Transverse colon (tissue), 4 donors: Measurements from ENCODE around the gene GLYATL1.

Source experiments
- EP300 ChIP-seq: sonication (generic); formaldehyde crosslinking; IDR thresholded peaks from one replicate; pipeline ENCODE4 v1.6.1; 2017; ENCODE audit warnings: antibody characterized with exemption, low read depth
- POLR2A ChIP-seq: fragments of 450-650 bp; IDR thresholded peaks from one replicate; pipeline ENCODE4 v1.6.1; 2016; ENCODE audit warnings: antibody characterized with exemption, mild to moderate bottlenecking, moderate library complexity
- POLR2AphosphoS5 ChIP-seq, 3 donors: sonication (generic); formaldehyde crosslinking; IDR thresholded peaks; one replicate each; pipeline ENCODE4 v1.6.1; 2016; ENCODE audit warnings: antibody characterized with exemption in 3 of 3
- TF ChIP-seq, protein P1 (sequence below), 5 experiments: fragments of 200-600 bp in 3 of 5; fragments of 450-650 bp in 2 of 5; sonication (generic) in 3 of 5; IDR thresholded peaks; 1 replicate in 2 of 5; 2 replicates in 3 of 5; pipeline ENCODE4 v1.5.1; 2016 to 2017; ENCODE audit warnings: antibody characterized with exemption in 5 of 5, inconsistent platforms in 3 of 5, mild to moderate bottlenecking in 2 of 5, moderate library complexity in 1 of 5

DNA sequence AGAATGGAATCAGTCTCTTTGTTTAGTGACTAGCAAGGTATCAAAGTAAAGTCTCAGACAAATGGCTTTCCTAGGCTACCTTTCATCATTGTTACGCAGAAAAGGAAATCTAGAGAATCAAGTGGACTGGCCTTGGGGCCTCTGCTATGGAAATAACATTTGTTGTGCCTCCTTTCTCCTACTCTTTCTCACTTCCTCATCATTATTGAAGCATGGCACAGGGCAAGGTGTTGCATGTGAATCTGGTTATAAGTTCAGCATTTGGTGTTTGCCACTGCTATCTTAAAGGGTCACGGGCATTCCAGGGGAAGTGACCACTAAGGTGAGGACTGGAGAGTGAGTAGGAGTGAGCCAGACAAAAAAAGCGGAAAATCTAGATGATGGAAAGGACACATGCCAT lies 54.9 kb downstream of the GLYATL1 start:
- TF ChIP-seq, protein P1, sequence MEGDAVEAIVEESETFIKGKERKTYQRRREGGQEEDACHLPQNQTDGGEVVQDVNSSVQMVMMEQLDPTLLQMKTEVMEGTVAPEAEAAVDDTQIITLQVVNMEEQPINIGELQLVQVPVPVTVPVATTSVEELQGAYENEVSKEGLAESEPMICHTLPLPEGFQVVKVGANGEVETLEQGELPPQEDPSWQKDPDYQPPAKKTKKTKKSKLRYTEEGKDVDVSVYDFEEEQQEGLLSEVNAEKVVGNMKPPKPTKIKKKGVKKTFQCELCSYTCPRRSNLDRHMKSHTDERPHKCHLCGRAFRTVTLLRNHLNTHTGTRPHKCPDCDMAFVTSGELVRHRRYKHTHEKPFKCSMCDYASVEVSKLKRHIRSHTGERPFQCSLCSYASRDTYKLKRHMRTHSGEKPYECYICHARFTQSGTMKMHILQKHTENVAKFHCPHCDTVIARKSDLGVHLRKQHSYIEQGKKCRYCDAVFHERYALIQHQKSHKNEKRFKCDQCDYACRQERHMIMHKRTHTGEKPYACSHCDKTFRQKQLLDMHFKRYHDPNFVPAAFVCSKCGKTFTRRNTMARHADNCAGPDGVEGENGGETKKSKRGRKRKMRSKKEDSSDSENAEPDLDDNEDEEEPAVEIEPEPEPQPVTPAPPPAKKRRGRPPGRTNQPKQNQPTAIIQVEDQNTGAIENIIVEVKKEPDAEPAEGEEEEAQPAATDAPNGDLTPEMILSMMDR (IDR thresholded peaks at IDR 0.05), result no peak
- no peak for TF ChIP-seq POLR2A
- TF ChIP-seq POLR2AphosphoS5 (IDR thresholded peaks at IDR 0.05), result no peak
- TF ChIP-seq EP300, result no peak
